Measurements from ENCODE around the gene PIK3AP1. TPM values are rescaled to one million over a fixed set of nuclear protein-coding genes. Genes with fewer than 3 reads are reported as not detected.
A peak's percentile ranks its signal among the peaks of the same experiment; 100 is the strongest.
"Not testable (repeated sequence)": the region's sequence is repeated elsewhere in the genome, so short reads cannot be mapped to it uniquely, and the experiment has no call there.

The PIK3AP1 gene
- total RNA-seq, 1 donor from 2014 or later = 68.2 TPM

- no peak for DNase-seq (ENCODE audit: low spot score)
Observed at GRCh38 chr10:96696845-96697425, 23.4 kb downstream of the PIK3AP1 start.

- no peak for DNase-seq (ENCODE audit: low spot score)
Observed at GRCh38 chr10:96695975-96696634, 24.2 kb downstream of the PIK3AP1 start.

GRCh38 chr10:96695366-96695765 is 24.9 kb downstream of the PIK3AP1 start:
- no peak for DNase-seq (ENCODE audit: low spot score)

GRCh38 chr10:96693431-96693830 is 26.9 kb downstream of the PIK3AP1 start:
- DNase-seq (ENCODE audit: low spot score) = no peak

- DNase-seq (ENCODE audit: low spot score) = no peak
Observed at GRCh38 chr10:96692427-96692826, 27.9 kb downstream of the PIK3AP1 start.

- DNase-seq (ENCODE audit: low spot score) = no peak
Observed at GRCh38 chr10:96691761-96692160, 28.6 kb downstream of the PIK3AP1 start.

GRCh38 chr10:96690755-96691730 is 29.3 kb downstream of the PIK3AP1 start:
- no peak for DNase-seq (ENCODE audit: low spot score)

GRCh38 chr10:96688789-96689188 is 31.5 kb downstream of the PIK3AP1 start:
- no peak for DNase-seq (ENCODE audit: low spot score)

GRCh38 chr10:96687317-96688012 is 32.8 kb downstream of the PIK3AP1 start:
- DNase-seq (ENCODE audit: low spot score) = no peak

- no peak for DNase-seq (ENCODE audit: low spot score)
Observed at GRCh38 chr10:96686514-96686913, 33.8 kb downstream of the PIK3AP1 start.

GRCh38 chr10:96685306-96685705 is 35.0 kb downstream of the PIK3AP1 start:
- DNase-seq (ENCODE audit: low spot score) = no peak

GRCh38 chr10:96684826-96685225 is 35.5 kb downstream of the PIK3AP1 start:
- no peak for DNase-seq (ENCODE audit: low spot score)

- DNase-seq (ENCODE audit: low spot score) = no peak
Observed at GRCh38 chr10:96683710-96684109, 36.6 kb downstream of the PIK3AP1 start.

GRCh38 chr10:96683065-96683464 is 37.2 kb downstream of the PIK3AP1 start:
- DNase-seq (ENCODE audit: low spot score) = no peak

GRCh38 chr10:96681524-96681923 is 38.8 kb downstream of the PIK3AP1 start:
- DNase-seq (ENCODE audit: low spot score) = no peak

- DNase-seq (ENCODE audit: low spot score) = not testable (repeated sequence)
Observed at GRCh38 chr10:96680463-96680862, 39.9 kb downstream of the PIK3AP1 start.

- DNase-seq (ENCODE audit: low spot score) = no peak
Observed at GRCh38 chr10:96678725-96679124, 41.6 kb downstream of the PIK3AP1 start.

- no peak for DNase-seq (ENCODE audit: low spot score)
Observed at GRCh38 chr10:96676272-96677112, 43.8 kb downstream of the PIK3AP1 start.

- DNase-seq (ENCODE audit: low spot score) = no peak
Observed at GRCh38 chr10:96675846-96676245, 44.5 kb downstream of the PIK3AP1 start.

GRCh38 chr10:96673318-96674099 is 46.8 kb downstream of the PIK3AP1 start:
- DNase-seq (ENCODE audit: low spot score) = peak; percentile 78

Data from mucosa of gallbladder (tissue), 1 donor.